ENCODE measurements around the gene BNIP2.

The BNIP2 gene

GRCh38 chr15:59622289-59622688, 66.8 kb downstream of the BNIP2 start:
- DNase-seq, result no peak

GRCh38 chr15:59618406-59618805, 70.7 kb downstream of the BNIP2 start:
- no peak for DNase-seq

- DNase-seq, result no peak
Measured at GRCh38 chr15:59616379-59616778, 72.7 kb downstream of the BNIP2 start.

GRCh38 chr15:59615661-59616060, 73.5 kb downstream of the BNIP2 start:
- no peak for DNase-seq

- DNase-seq, result no peak
Measured at GRCh38 chr15:59614153-59614552, 75.0 kb downstream of the BNIP2 start.

- DNase-seq, result no peak
Measured at GRCh38 chr15:59611276-59612260, 77.6 kb downstream of the BNIP2 start, which contains the start of gene GCNT3. Gene GCNT3 (plus strand): TSS chr15:59611783. CDS start chr15:59618239, 6,456 bp downstream.

- DNase-seq, result no peak
Measured at GRCh38 chr15:59609730-59610712, 79.1 kb downstream of the BNIP2 start.
